ENCODE results near the gene DNAJC22. TPM values are rescaled to one million over a fixed set of nuclear protein-coding genes. Genes with fewer than 3 reads are reported as not detected.
"Not testable (repeated sequence)": the region's sequence is repeated elsewhere in the genome, so short reads cannot be mapped to it uniquely, and the experiment has no call there.

The DNAJC22 gene
- total RNA-seq, 1 donor, result 1.1 TPM

- Histone ChIP-seq H2AFZ (ENCODE audit: low read length) (no peak overlapping the region), H4K20me1 (ENCODE audit: insufficient read depth, low read length) (no peaks in the 10 kb centered on the region), H3K4me1 (ENCODE audit: insufficient read depth, low read length) (no peaks in the 10 kb centered on the region), H3K79me2 (ENCODE audit: insufficient read depth, low read length) (no peaks in the 10 kb centered on the region), H3K27ac (ENCODE audit: low read depth, low read length) (no peak overlapping the region), H3K4me3 (ENCODE audit: insufficient read depth, low read length) (no peak overlapping the region), H3K4me2 (ENCODE audit: insufficient read depth, low read length) (no peak overlapping the region), H3K36me3 (ENCODE audit: insufficient read depth, low read length) (no peaks in the 10 kb centered on the region), H3K9me3 (ENCODE audit: low read depth, low read length) (no peaks in the 10 kb centered on the region), H3K27me3 (ENCODE audit: insufficient read depth, low read length) (peaks cover 23% of the 10 kb centered on the region)
- peak; percentile 58 for DNase-seq (ENCODE audit: insufficient read length, low spot score, missing footprints)
- no peak for TF ChIP-seq CTCF (IDR thresholded peaks at IDR 0.05; ENCODE audit: extremely low read depth, low read depth, low read length)
These were observed 42.5 kb upstream of the DNAJC22 start for GRCh38 chr12:49304161-49304560.

- TF ChIP-seq CTCF (IDR thresholded peaks at IDR 0.05; ENCODE audit: extremely low read depth, low read depth, low read length), result no peak
- Histone ChIP-seq H4K20me1 (ENCODE audit: insufficient read depth, low read length) (no peaks in the 10 kb centered on the region), H3K9me3 (ENCODE audit: low read depth, low read length) (no peaks in the 10 kb centered on the region), H3K79me2 (ENCODE audit: insufficient read depth, low read length) (no peaks in the 10 kb centered on the region), H3K27me3 (ENCODE audit: insufficient read depth, low read length) (peaks cover 25% of the 10 kb centered on the region), H3K27ac (ENCODE audit: low read depth, low read length) (no peak overlapping the region), H3K4me3 (ENCODE audit: insufficient read depth, low read length) (no peak overlapping the region), H3K4me1 (ENCODE audit: insufficient read depth, low read length) (no peaks in the 10 kb centered on the region), H3K36me3 (ENCODE audit: insufficient read depth, low read length) (no peaks in the 10 kb centered on the region), H2AFZ (ENCODE audit: low read length) (no peak overlapping the region), H3K4me2 (ENCODE audit: insufficient read depth, low read length) (no peak overlapping the region)
- peak; percentile 26 for DNase-seq (ENCODE audit: insufficient read length, low spot score, missing footprints)
These were observed 40.8 kb upstream of the DNAJC22 start for GRCh38 chr12:49305762-49306510.

- Histone ChIP-seq H4K20me1 (ENCODE audit: insufficient read depth, low read length) (no peaks in the 10 kb centered on the region), H3K4me1 (ENCODE audit: insufficient read depth, low read length) (no peaks in the 10 kb centered on the region), H3K79me2 (ENCODE audit: insufficient read depth, low read length) (no peaks in the 10 kb centered on the region), H3K36me3 (ENCODE audit: insufficient read depth, low read length) (no peaks in the 10 kb centered on the region), H3K27me3 (ENCODE audit: insufficient read depth, low read length) (peaks cover 24% of the 10 kb centered on the region), H3K4me2 (ENCODE audit: insufficient read depth, low read length) (no peak overlapping the region), H3K27ac (ENCODE audit: low read depth, low read length) (no peak overlapping the region), H3K4me3 (ENCODE audit: insufficient read depth, low read length) (no peak overlapping the region), H3K9me3 (ENCODE audit: low read depth, low read length) (no peaks in the 10 kb centered on the region), H2AFZ (ENCODE audit: low read length) (no peak overlapping the region)
- DNase-seq (ENCODE audit: insufficient read length, low spot score, missing footprints), result no peak
- no peak for TF ChIP-seq CTCF (IDR thresholded peaks at IDR 0.05; ENCODE audit: extremely low read depth, low read depth, low read length)
These were observed 37.3 kb upstream of the DNAJC22 start for GRCh38 chr12:49309386-49309785.

GRCh38 chr12:49310451-49311000 is 36.2 kb upstream of the DNAJC22 start:
- H3K4me2 ChIP-seq (ENCODE audit: insufficient read depth, low read length); DNase-seq (ENCODE audit: insufficient read length, low spot score, missing footprints); H3K27ac ChIP-seq (ENCODE audit: low read depth, low read length); H3K79me2 ChIP-seq (ENCODE audit: insufficient read depth, low read length); H2AFZ ChIP-seq (ENCODE audit: low read length); H4K20me1 ChIP-seq (ENCODE audit: insufficient read depth, low read length); H3K4me1 ChIP-seq (ENCODE audit: insufficient read depth, low read length); H3K4me3 ChIP-seq (ENCODE audit: insufficient read depth, low read length); H3K9me3 ChIP-seq (ENCODE audit: low read depth, low read length); H3K36me3 ChIP-seq (ENCODE audit: insufficient read depth, low read length): not testable (repeated sequence)
- peaks cover 24% of the 10 kb centered on the region for H3K27me3 ChIP-seq (ENCODE audit: insufficient read depth, low read length)

Measured in osteoblast (primary cell).